ENCODE measurements around the gene SIX3.

Gene SIX3

GRCh38 chr2:44980751-44981713 lies 39.5 kb downstream of the SIX3 start:
- DNase-seq, result peak in 1 of 51 donors; percentile 29

- DNase-seq, result peak in 45 of 51 donors; percentile 2 to 78 (median 43)
Observed at GRCh38 chr2:44981714-44982108, 40.2 kb downstream of the SIX3 start.

GRCh38 chr2:44983836-44984604 lies 42.5 kb downstream of the SIX3 start:
- DNase-seq, result no peak

- DNase-seq, result no peak
Observed at GRCh38 chr2:44989176-44989575, 47.7 kb downstream of the SIX3 start.

GRCh38 chr2:44994377-44994776 lies 52.9 kb downstream of the SIX3 start:
- no peak for DNase-seq
